PC-9 (cell line): ENCODE results near the gene SMIM27. TPM values are rescaled to one million over a fixed set of nuclear protein-coding genes. Genes with fewer than 3 reads are reported as not detected.

Experiments
- BruUV-seq: library from RNA; stranded (reverse); fragments of 400-500 nt; replicated peaks from 2 replicates; lab custom pipeline; 2021; lab: Mats Ljungman, UMichigan
- CTCF ChIA-PET: fragments of 300-600 bp; sonication (Branson Sonifier 250); formaldehyde crosslinking; loops from one replicate; lab custom pipeline; 2022; ENCODE audit warnings: antibody characterized with exemption; lab: Charles Lee
- POLR2A ChIA-PET: fragments of 300-600 bp; sonication (Branson Sonifier 250); formaldehyde crosslinking; loops from one replicate; lab custom pipeline; 2022; ENCODE audit warnings: antibody characterized with exemption; ENCODE audit not compliant: unreplicated experiment; lab: Charles Lee
- DNase-seq, 2 experiments: peaks; one replicate each; pipeline versions ENCODE4 v3.0.0 to v3.0.0-alpha.2; 2015 to 2022; ENCODE audit warnings: mixed read lengths in 1 of 2
- H2AFZ ChIP-seq: fragments of 200-600 bp; sonication (generic); 2 replicates; pipeline ENCODE4 v1.8.1; 2017; ENCODE audit warnings: antibody characterized with exemption
- H3F3A ChIP-seq: fragments of 200-600 bp; sonication (generic); 2 replicates; pipeline ENCODE4 v1.8.1; 2017; ENCODE audit warnings: antibody characterized with exemption, mild to moderate bottlenecking, low read depth; ENCODE audit not compliant: insufficient read depth
- H3K27ac ChIP-seq: fragments of 200-600 bp; sonication (generic); 2 replicates; pipeline ENCODE4 v1.6.1; 2016; ENCODE audit warnings: mixed run types
- H3K27me3 ChIP-seq: fragments of 200-600 bp; sonication (generic); 2 replicates; pipeline ENCODE4 v1.6.1; 2016; ENCODE audit warnings: low read depth, mixed run types; ENCODE audit not compliant: insufficient read depth
- H3K36me3 ChIP-seq: fragments of 200-600 bp; sonication (generic); 2 replicates; pipeline ENCODE4 v1.6.1; 2016; ENCODE audit warnings: low read depth, mixed run types
- H3K4me1 ChIP-seq: fragments of 200-600 bp; sonication (generic); replicated peaks from 2 replicates; pipeline ENCODE4 v1.6.1; 2016; ENCODE audit warnings: mixed run types; ENCODE audit not compliant: insufficient read depth
- H3K4me2 ChIP-seq: fragments of 200-600 bp; sonication (generic); 2 replicates; pipeline ENCODE4 v1.6.1; 2017; ENCODE audit warnings: mixed run types
- H3K4me3 ChIP-seq: fragments of 200-600 bp; sonication (generic); 2 replicates; pipeline ENCODE4 v1.6.1; 2016; ENCODE audit warnings: mixed run types
- H3K79me2 ChIP-seq: fragments of 200-600 bp; sonication (generic); 2 replicates; pipeline ENCODE4 v1.6.1; 2017; ENCODE audit warnings: low read depth, mixed run types
- H3K9me2 ChIP-seq: fragments of 200-600 bp; sonication (generic); 2 replicates; pipeline ENCODE4 v1.8.1; 2017; ENCODE audit warnings: mild to moderate bottlenecking; ENCODE audit not compliant: insufficient read depth
- H3K9me3 ChIP-seq: fragments of 200-600 bp; sonication (generic); 2 replicates; pipeline ENCODE4 v1.8.1; 2016; ENCODE audit warnings: low read depth; ENCODE audit not compliant: insufficient read depth
- H4K20me1 ChIP-seq: fragments of 200-600 bp; sonication (generic); 2 replicates; pipeline ENCODE4 v1.8.1; 2017; ENCODE audit not compliant: insufficient read depth
- EZH2 ChIP-seq: fragments of 200-600 bp; sonication (generic); IDR thresholded peaks from 2 replicates; pipeline ENCODE4 v1.8.0; 2017; ENCODE audit warnings: antibody characterized with exemption, low read depth
- intact Hi-C: fragments of 100-400 bp; cut with micrococcal nuclease; formaldehyde crosslinking; loops from one replicate; pipeline ENCODE4 v1.10.0; 2022; ENCODE audit not compliant: unreplicated experiment
- total RNA-seq: library from RNA; stranded (reverse); gene quantifications from 2 replicates; pipeline ENCODE4 v1.2.3, GENCODE V29; 2021
- TF ChIP-seq, protein P1 (sequence below): fragments of 200-600 bp; sonication (generic); conservative IDR thresholded peaks from 2 replicates; pipeline ENCODE4 v1.6.1; 2017; ENCODE audit warnings: mixed run types, antibody characterized with exemption, mild to moderate bottlenecking, moderate library complexity

SMIM27 gene
- total RNA-seq, 1 experiment from 2014 or later = 8.0 TPM

DNA sequence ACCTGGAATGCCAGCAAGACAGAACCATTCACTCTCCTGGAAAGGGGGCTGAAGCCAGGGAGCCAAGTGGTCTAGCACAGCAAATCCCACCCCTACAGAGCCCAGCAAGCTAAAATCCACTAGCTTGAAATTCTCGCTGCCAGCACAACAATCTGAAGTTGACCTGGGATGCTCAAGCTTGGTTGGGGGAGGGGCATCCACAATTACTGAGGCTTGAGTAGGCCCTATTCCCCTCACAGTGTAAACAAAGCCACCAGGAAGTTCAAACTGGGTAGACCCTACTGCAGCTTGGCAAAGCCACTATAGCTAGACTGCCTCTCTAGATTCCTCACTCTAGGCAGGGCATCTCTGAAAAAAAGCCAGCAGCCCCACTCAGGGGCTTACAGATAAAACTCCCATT is 43.4 kb upstream of the SMIM27 start:
- Histone ChIP-seq H3K79me2 (no peaks in the 10 kb centered on the region), H3F3A (no peaks in the 10 kb centered on the region), H3K4me3 (no peak overlapping the region), H4K20me1 (no peaks in the 10 kb centered on the region), H3K9me3 (no peaks in the 10 kb centered on the region; the same call in 1 of the 2 replicates), H3K4me2 (no peak overlapping the region), H3K27ac (no peak overlapping the region), H3K4me1 (no peaks in the 10 kb centered on the region), H3K27me3 (no peaks in the 10 kb centered on the region), H3K9me2 (no peaks in the 10 kb centered on the region), H2AFZ (no peak overlapping the region), H3K36me3 (no peaks in the 10 kb centered on the region)
- ChIA-PET CTCF (no interaction called here), POLR2A (no interaction called here)
- TF ChIP-seq, protein P1, sequence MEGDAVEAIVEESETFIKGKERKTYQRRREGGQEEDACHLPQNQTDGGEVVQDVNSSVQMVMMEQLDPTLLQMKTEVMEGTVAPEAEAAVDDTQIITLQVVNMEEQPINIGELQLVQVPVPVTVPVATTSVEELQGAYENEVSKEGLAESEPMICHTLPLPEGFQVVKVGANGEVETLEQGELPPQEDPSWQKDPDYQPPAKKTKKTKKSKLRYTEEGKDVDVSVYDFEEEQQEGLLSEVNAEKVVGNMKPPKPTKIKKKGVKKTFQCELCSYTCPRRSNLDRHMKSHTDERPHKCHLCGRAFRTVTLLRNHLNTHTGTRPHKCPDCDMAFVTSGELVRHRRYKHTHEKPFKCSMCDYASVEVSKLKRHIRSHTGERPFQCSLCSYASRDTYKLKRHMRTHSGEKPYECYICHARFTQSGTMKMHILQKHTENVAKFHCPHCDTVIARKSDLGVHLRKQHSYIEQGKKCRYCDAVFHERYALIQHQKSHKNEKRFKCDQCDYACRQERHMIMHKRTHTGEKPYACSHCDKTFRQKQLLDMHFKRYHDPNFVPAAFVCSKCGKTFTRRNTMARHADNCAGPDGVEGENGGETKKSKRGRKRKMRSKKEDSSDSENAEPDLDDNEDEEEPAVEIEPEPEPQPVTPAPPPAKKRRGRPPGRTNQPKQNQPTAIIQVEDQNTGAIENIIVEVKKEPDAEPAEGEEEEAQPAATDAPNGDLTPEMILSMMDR = no peak
- TF ChIP-seq EZH2 = no peak
- no TSS peak for BruUV-seq
- intact Hi-C loops = no loop called here
- DNase-seq = no peak

DNA sequence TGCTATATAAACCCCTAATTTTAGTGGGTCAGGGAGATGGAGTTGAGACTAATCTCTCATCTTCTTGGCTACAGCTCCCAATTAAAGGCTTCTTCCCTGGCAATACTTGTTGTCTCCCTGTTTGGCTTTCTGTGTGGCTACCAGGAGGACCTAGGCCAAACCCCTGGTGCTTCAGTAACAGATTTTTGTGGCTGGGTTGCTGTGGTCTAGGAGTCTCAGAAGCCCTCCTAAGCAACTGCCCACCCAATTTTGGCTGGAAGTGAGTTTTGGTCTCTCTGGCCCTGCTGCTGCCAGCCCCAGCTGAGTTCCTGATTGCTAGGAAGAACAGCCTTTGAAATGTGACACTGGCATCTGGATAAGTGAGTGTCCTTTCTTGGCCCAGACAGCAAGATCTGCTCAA is 35.9 kb upstream of the SMIM27 start:
- no peak overlapping the region for H3K4me2 ChIP-seq
- CTCF ChIA-PET = no interaction called here
- no peaks in the 10 kb centered on the region for H3F3A ChIP-seq
- H3K27me3 ChIP-seq = no peaks in the 10 kb centered on the region
- BruUV-seq = no TSS peak
- no peaks in the 10 kb centered on the region for H3K79me2 ChIP-seq
- H3K9me3 ChIP-seq = no peaks in the 10 kb centered on the region; the same call in 1 of the 2 replicates
- no peak overlapping the region for H3K27ac ChIP-seq
- no peak overlapping the region for H3K4me3 ChIP-seq
- H3K36me3 ChIP-seq = no peaks in the 10 kb centered on the region
- DNase-seq = no peak
- POLR2A ChIA-PET = no interaction called here
- no peaks in the 10 kb centered on the region for H3K9me2 ChIP-seq
- intact Hi-C loops = no loop called here
- H3K4me1 ChIP-seq = no peaks in the 10 kb centered on the region
- H4K20me1 ChIP-seq = no peaks in the 10 kb centered on the region
- no peak overlapping the region for H2AFZ ChIP-seq
- no peak for TF ChIP-seq EZH2
- TF ChIP-seq, protein P1 = no peak

DNA sequence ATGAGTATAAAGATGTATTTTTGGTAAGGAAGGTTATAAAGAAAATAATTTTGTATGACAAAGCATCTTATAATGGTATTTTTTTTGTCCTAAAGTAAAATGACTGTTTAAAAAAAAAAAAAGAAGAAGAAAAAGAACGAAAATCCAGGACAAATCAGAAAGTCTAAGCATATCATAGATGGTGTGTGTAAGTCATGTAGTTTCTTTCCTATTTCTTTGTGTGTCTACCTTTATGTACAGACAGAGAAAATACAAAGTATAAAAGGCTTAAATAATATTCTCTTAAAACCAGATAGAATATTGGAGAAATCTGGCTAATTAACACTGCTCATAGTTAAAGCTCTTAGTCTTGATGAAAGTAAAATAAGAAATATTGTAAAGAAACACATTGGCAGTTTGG is 33.9 kb upstream of the SMIM27 start:
- H3K27me3 ChIP-seq = no peaks in the 10 kb centered on the region
- no peaks in the 10 kb centered on the region for H4K20me1 ChIP-seq
- no peak for DNase-seq
- ChIA-PET POLR2A (no interaction called here), CTCF (no interaction called here)
- H2AFZ ChIP-seq = no peak overlapping the region
- H3K4me1 ChIP-seq = no peaks in the 10 kb centered on the region
- H3K4me2 ChIP-seq = no peak overlapping the region
- no peaks in the 10 kb centered on the region for H3K79me2 ChIP-seq
- no peak overlapping the region for H3K4me3 ChIP-seq
- intact Hi-C loops = no loop called here
- no peaks in the 10 kb centered on the region for H3K9me2 ChIP-seq
- BruUV-seq = no TSS peak
- H3K9me3 ChIP-seq = no peaks in the 10 kb centered on the region; the same call in 1 of the 2 replicates
- H3F3A ChIP-seq = no peaks in the 10 kb centered on the region
- H3K27ac ChIP-seq = no peak overlapping the region
- H3K36me3 ChIP-seq = no peaks in the 10 kb centered on the region
- TF ChIP-seq, protein P1 = no peak
- TF ChIP-seq EZH2 = no peak
